HAP-1 (cell line): ENCODE results near the gene HAUS3.
A peak's percentile ranks its signal among the peaks of the same experiment; 100 is the strongest.

Source experiments
- DNase-seq, 2 experiments: peaks; one replicate each; pipeline ENCODE4 v3.0.0-alpha.2; 2016 to 2020; ENCODE audit warnings: low spot score in 2 of 2
- H3K27me3 ChIP-seq: fragments of 250-450 bp; sonication (Bioruptor Pico); 2 replicates; pipeline ENCODE4 v1.5.1; 2020; ENCODE audit warnings: low read depth, mild to moderate bottlenecking, moderate library complexity
- H3K36me3 ChIP-seq: fragments of 250-450 bp; sonication (Bioruptor Pico); replicated peaks from 2 replicates; pipeline ENCODE4 v1.5.1; 2020; ENCODE audit warnings: mild to moderate bottlenecking
- H3K4me1 ChIP-seq: fragments of 250-450 bp; sonication (Bioruptor Pico); 2 replicates; pipeline ENCODE4 v1.5.1; 2020; ENCODE audit warnings: mild to moderate bottlenecking
- H3K4me3 ChIP-seq: fragments of 250-450 bp; sonication (Bioruptor Pico); 2 replicates; pipeline ENCODE4 v1.5.1; 2020; ENCODE audit warnings: mild to moderate bottlenecking, moderate library complexity
- H3K9me3 ChIP-seq: fragments of 250-450 bp; sonication (Bioruptor Pico); 2 replicates; pipeline ENCODE4 v1.5.1; 2020; ENCODE audit warnings: mild to moderate bottlenecking, moderate library complexity
- in situ Hi-C: fragments of 300-500 bp; cut with MboI; formaldehyde crosslinking; loops from 3 replicates; pipeline ENCODE4 v1.14.3; 2020; ENCODE audit warnings: low sequenced_read_pairs, inconsistent platforms, mixed read lengths

Gene HAUS3

DNA sequence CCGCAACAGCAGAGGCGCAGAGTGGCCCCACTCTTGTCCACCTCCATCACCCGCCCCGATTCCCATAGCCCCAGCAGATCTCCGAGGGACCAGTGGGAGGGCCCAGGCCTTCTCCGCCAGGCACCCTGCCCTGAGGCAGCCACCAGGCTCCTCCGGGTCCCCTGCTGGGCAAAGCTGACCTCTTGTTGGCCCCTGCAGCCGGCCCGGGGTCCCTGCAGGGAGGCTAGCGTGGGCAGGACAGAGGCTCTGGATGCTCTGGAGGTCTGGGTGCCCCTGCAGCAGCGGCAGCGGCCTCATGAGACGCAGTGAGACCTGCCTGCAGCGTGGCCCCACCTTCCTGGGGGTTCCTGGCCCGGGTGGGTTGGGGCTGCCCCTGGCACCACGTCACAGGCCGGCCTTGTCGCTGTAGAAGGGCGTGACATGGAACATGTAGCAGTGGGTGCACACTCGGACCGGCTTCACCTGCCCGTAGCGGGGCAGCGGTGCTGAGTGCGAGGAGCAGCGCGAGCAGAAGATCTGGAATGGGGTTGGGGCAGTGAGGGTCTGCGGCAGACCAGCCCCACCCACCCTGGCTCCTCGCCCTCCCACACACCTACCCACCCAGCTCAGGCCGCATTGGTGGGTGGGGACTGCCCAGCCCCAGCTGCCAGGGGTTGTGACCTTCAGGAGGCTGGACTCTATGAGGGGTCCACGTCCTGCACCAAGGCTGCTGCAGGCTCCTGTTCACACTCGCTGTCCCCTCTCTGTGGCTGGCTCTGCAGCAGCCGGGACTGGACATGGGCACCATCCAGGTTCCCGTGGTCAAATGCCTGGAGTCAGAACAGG, 28.6 kb upstream of the HAUS3 start:
- H3K4me1 ChIP-seq = no peaks in the 10 kb centered on the region
- no peak for DNase-seq
- in situ Hi-C loops = no loop called here
- no peaks in the 10 kb centered on the region for H3K9me3 ChIP-seq
- no peak overlapping the region for H3K4me3 ChIP-seq
- no peaks in the 10 kb centered on the region for H3K36me3 ChIP-seq
- no peaks in the 10 kb centered on the region for H3K27me3 ChIP-seq

DNA sequence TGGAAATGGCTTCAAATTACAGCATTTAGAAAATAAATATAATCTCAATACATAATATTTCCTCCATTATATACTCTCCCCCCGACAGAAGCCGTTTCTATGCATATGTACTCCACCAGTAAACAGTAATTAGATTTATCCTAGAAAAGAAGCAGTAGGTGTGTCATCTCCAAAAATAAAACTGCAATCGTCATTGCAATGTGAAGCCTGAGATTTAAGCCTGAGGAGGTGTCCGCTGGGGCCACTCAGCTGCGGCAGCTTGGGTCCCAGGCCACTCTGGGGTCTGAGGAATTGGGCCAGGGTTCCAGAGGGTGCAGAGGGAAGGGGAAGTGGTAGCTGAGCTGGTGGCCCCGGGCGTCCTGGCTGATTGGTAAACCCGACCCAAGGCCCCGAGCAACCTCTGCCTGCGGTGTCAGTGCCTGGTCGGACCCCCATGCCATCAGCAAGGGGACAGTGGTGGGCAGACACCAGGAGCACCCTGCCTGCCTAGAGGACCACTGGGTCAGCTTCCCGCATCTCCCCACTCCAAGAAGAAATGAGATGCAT, 27.8 kb upstream of the HAUS3 start:
- Histone ChIP-seq H3K4me3 (no peak overlapping the region), H3K9me3 (no peaks in the 10 kb centered on the region), H3K27me3 (no peaks in the 10 kb centered on the region), H3K4me1 (no peaks in the 10 kb centered on the region), H3K36me3 (no peaks in the 10 kb centered on the region)
- in situ Hi-C loops = no loop called here
- DNase-seq = no peak

DNA sequence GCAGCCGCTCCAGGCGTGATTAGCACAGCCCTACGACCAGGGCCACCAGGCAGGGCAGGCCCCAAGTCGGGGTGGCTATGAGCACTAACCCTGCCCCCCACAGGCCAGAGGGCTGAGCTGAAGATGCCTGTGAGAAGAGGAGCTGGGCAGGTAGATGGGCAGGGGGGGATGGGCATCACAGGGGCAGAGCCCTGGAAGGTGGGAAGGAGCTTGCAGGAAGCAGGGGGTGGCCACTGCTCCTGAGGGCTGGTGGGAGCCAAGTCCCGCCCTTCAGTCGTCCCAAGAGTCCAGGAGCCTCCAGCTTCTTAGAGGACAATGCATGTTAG, 27.2 kb upstream of the HAUS3 start:
- no peaks in the 10 kb centered on the region for H3K36me3 ChIP-seq
- DNase-seq = no peak
- H3K27me3 ChIP-seq = no peaks in the 10 kb centered on the region
- H3K9me3 ChIP-seq = no peaks in the 10 kb centered on the region
- in situ Hi-C loops = no loop called here
- no peak overlapping the region for H3K4me3 ChIP-seq
- no peaks in the 10 kb centered on the region for H3K4me1 ChIP-seq

DNA sequence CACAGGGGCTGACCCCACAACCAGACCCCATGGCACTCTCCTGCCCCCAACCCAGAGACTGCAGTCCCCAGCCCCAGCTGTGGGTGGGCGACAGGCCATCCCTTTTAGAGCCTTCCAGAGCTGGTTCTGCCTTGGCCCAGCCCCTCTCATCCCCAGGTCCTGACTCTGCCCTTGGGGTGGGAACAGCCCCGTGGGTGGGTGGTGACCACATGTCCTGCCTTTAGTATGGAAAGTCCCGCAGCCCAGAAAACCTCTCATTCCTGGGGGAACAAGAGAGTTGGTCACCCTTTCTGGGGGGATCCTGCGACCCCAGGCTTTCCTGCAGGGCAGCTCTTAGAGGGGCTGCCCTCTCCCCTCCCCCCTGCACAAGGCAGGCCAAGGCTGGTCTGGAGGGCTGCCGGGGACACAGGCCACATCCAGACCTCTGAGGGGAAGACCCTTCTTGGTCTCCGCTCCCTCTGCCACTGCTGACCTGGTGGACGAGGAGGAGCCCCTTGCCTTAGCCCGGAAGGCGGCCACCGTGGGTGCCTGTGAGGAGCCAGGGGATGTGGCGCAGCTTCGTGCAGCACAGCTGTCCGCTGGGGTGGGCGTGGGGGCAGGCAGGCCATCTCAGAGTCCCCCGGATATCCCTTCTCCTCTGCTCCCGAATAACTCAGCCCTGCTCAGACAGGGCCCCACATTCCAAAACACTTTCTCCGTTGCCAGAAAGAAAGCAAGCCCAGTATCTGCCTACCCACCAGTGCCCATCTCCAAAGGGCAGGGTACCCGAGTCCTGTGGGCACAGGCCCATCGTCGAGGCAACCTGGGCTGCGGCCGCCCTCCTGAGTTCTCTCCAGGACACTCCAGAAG, 26.7 kb upstream of the HAUS3 start:
- Histone ChIP-seq H3K9me3 (no peaks in the 10 kb centered on the region), H3K27me3 (no peaks in the 10 kb centered on the region)
- in situ Hi-C loops = no loop called here

DNA sequence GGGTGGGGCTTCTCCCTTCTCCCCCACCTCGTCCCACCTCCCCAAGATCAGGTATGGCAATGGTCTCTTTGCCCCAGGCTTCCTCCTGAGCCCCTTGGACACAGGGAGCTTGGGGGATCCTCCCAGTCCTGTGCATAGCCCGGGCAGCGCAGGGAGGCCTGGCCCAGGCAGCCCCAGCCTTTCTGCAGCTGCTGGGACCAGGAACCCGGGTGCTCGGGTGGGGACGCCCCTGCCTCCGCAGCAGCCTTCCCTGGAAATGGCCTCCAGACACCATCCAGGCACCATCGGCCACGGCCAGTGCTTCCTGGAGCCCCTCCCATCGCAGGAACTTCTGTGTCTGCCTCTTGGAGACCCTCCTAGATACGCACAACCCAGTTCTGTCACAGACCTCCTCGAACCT, 25.9 kb upstream of the HAUS3 start:
- in situ Hi-C loops = no loop called here
- Histone ChIP-seq H3K4me1 (no peaks in the 10 kb centered on the region), H3K9me3 (no peaks in the 10 kb centered on the region), H3K4me3 (no peak overlapping the region), H3K36me3 (no peaks in the 10 kb centered on the region), H3K27me3 (no peaks in the 10 kb centered on the region)
- no peak for DNase-seq

More for the DNA sequence above, 26.7 kb upstream of the HAUS3 start:
- Histone ChIP-seq H3K4me1 (no peaks in the 10 kb centered on the region), H3K36me3 (no peaks in the 10 kb centered on the region), H3K4me3 (no peak overlapping the region)
- DNase-seq = no peak

DNA sequence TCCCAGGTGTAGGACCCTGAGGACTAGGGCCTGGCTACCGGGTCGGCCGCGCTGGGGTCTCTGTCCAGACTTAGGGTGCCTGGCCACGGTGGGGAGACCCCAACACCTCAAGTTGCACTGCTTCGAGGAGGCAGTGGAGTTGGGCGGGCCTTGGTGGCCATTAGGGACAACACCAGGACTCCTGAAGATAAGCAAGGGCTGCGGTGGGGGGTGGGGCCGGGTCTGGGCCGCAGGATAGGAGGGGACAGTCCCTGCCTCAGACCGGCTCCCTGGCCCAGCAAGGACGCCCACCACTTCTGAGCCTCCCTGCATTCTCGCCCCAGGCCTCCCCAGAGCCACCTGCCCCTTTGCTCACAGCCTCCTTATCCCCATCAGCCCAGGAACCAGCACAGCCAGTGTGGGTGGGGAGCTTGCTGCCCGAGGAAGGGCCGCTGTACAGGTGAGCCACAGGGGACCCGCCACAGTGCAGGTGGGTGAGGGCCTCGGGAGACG, 25.4 kb upstream of the HAUS3 start:
- H3K4me1 ChIP-seq = no peaks in the 10 kb centered on the region

DNA sequence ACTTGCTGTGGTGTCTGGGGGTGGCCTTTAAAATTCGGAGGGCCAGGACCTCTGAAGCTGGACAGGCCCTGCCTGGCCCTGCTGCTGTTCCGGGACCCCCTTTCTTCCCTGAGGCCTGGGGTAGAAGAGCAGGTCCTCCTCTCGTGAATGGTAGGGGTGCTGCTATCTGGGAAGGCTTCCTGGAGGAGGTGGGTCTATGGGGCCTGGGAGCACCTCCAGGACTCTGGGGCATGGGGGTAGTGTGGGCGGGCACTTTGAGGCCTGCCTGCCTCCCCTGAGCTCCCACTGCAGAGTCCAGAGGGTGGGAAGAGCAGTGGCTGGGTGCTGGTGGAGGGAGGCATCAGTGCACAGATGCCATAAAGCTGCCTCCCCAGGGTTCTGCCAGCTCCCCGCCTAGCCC, 24.9 kb upstream of the HAUS3 start:
- no peaks in the 10 kb centered on the region for H3K4me1 ChIP-seq
- no peak for DNase-seq
- no peaks in the 10 kb centered on the region for H3K9me3 ChIP-seq
- no peak overlapping the region for H3K4me3 ChIP-seq
- H3K27me3 ChIP-seq = no peaks in the 10 kb centered on the region
- in situ Hi-C loops = no loop called here
- no peaks in the 10 kb centered on the region for H3K36me3 ChIP-seq

More for the DNA sequence above, 25.4 kb upstream of the HAUS3 start:
- Histone ChIP-seq H3K4me3 (no peak overlapping the region), H3K9me3 (no peaks in the 10 kb centered on the region), H3K36me3 (no peaks in the 10 kb centered on the region), H3K27me3 (no peaks in the 10 kb centered on the region)
- DNase-seq = no peak
- in situ Hi-C loops = no loop called here

DNA sequence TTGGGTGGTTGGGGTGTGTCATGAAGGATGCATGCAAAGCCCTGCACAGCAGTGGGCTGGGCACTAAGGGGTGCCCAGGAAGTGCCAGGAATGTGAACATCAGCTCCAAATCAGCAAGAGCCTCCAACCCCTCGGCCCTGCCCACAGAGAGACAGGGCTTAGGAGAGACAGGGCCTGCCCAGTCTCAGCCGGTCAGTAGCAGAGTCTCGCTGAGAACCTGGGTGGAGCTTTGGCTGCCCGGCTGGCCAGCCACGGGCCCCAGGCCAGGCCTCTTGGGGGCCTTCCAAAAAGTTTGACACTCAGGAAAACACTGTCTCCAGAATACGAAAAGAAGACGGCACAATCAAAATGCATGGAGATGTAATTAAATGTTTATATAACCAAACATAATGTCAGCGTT, 24.3 kb upstream of the HAUS3 start:
- Histone ChIP-seq H3K9me3 (no peaks in the 10 kb centered on the region), H3K36me3 (no peaks in the 10 kb centered on the region), H3K27me3 (no peaks in the 10 kb centered on the region), H3K4me3 (no peak overlapping the region), H3K4me1 (no peaks in the 10 kb centered on the region)
- in situ Hi-C loops = no loop called here
- DNase-seq = no peak

DNA sequence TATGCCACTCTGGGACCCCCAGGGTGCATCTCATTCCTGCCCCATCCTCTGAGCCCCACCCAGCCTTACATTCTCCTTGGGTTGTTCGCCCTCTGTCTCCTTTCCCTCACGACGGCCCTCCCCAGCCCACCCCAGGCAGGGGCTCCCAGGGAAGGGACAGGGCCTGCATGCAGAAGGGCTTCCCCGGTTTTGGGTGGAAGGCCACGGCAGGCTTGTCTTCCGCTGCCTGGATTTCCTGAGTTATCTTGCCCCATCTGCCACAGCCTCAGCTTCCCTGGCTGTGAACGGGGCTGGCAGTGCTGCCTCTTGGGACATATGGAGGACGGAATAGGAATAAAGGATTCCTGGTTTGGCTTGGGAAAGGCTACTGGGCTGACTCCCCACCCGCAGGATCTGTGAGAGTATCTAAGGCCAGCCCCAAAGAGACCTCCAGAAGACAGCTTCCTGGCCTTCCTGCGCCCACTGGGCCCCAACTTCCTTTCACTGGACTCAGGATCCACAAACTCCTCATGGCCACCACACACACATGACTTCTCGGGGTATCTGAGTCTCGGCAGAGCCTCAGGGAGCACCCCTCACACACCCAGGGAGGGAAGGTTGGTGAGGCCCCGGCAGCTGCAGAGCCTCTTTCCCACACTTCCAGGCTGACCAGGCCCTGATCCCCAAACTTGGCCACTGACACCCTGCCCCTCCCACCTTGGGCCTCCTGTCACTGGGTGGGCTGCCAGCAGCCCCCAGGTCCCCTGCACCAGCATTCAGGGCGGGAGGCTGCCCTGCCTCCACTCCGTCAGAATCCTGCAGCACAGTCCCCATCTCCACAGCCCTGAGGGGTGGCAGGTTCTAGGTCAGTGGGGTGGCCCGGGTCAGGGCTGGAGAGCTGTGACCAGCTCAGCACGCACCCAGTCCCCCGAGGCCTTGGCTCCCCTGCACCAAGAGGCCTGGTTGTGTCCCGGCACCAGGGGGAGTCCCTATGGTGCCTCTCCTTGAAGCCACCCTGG, 23.5 kb upstream of the HAUS3 start:
- DNase-seq = no peak
- Histone ChIP-seq H3K4me1 (no peaks in the 10 kb centered on the region), H3K27me3 (no peaks in the 10 kb centered on the region), H3K36me3 (no peaks in the 10 kb centered on the region), H3K9me3 (no peaks in the 10 kb centered on the region), H3K4me3 (no peak overlapping the region)
- in situ Hi-C loops = no loop called here

DNA sequence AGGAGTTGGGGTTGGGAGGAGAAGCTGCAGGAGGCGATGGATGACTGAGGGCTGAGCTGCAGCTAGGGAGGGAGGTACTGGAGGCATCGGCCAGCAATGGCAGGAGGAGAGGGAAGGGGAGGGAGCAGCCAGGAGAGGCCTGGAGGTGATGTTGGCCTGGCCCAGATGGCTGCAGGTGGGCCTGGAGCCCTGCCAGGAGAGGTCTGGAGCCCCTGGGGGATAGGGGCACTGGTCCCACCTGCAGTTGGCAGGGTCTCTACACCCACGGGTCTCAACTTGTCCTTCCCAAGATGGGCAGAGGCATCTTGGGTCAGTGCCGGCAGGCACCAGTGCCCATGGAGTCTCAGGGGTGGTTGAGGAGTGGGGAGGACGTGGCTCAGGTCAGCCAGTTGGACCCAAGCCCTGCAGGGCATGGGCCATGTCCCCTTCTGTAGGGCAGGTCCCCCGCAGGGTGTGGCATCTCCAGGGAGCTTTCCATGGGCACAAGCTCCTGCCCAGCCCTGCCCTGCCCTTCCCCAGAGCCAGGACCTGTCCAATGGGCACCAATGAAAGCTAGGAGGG, 22.6 kb upstream of the HAUS3 start:
- in situ Hi-C loops = no loop called here
- no peak for DNase-seq
- Histone ChIP-seq H3K27me3 (no peaks in the 10 kb centered on the region), H3K9me3 (no peaks in the 10 kb centered on the region), H3K4me1 (no peaks in the 10 kb centered on the region), H3K36me3 (no peaks in the 10 kb centered on the region), H3K4me3 (no peak overlapping the region)

DNA sequence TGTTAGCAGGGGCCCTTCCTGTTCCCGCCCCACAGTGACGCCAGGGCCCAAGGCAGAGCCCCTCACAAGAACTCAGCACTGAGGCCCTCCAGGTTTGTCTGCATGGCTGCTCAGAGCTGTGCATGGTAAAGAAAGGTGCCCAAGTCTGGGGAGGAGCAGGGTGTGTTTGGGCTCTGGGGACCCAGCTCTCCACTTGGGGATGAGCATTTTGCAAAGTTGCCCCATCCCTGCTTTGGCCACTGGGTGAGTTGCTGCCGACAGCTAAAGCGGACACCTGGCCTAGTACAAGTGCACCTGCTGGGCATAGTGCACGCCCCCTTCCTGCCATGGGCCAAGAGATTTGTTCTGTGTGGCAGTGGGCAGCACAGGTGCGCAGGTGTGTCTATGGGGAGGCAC, 22.0 kb upstream of the HAUS3 start:
- Histone ChIP-seq H3K36me3 (no peaks in the 10 kb centered on the region), H3K4me1 (no peaks in the 10 kb centered on the region), H3K27me3 (no peaks in the 10 kb centered on the region), H3K4me3 (no peak overlapping the region), H3K9me3 (no peaks in the 10 kb centered on the region)
- no peak for DNase-seq
- in situ Hi-C loops = no loop called here

DNA sequence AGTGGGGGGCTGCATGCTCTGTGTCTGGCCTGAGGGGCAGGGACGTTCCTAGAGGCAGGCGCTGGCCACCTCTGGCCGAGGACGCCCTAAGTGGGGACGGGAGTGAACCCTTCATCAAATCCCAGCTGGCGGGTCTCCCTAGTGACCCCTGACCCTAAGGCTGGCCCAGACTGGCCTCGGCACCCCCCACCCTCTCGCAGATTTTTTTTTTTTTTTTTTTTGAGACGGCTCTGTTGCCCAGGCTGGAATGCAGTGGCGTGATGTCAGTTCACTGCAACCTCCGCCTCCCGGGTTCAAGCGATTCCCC, 21.0 kb upstream of the HAUS3 start:
- Histone ChIP-seq H3K27me3 (no peaks in the 10 kb centered on the region), H3K9me3 (no peaks in the 10 kb centered on the region), H3K4me1 (no peaks in the 10 kb centered on the region), H3K4me3 (peak overlapping the region; percentile 46), H3K36me3 (no peaks in the 10 kb centered on the region)
- in situ Hi-C loops = no loop called here
- DNase-seq = no peak
